NCI-H2081 treated with DMSO at 0.1 percent for 48 hours (cell line): ENCODE measurements around the gene FAM236C.
"Not testable (repeated sequence)": the region's sequence is repeated elsewhere in the genome, so short reads cannot be mapped to it uniquely, and the experiment has no call there.

Experiments
- DNase-seq: peaks from one replicate; lab custom pipeline; 2025; lab: John Stamatoyannopoulos, UW

FAM236C gene

DNA sequence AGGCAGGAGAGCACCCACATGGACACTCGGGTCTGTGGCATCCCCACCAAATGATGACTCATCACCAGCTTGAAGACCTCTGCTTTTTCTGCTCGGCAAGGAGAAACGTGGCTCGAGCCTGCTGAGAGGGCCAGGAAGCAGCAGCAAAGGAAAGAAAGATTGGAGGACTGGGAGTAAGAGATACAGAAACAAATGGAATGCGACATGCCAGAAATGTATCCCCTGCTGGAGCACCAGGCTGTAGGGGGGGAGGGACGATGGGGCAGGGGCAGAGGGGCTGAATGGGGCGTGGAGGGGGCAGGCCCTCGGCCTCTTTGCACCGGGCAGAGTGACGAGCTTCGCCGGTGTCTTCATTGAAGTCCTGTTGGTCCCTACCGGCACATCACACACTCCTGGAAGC, at the start of gene FAM236C:
Gene FAM236C (plus strand): TSS at position 301 of the 400 bp plus-strand sequence. CDS start 100 bp downstream, outside the sequence.
- DNase-seq, result not testable (repeated sequence)

DNA sequence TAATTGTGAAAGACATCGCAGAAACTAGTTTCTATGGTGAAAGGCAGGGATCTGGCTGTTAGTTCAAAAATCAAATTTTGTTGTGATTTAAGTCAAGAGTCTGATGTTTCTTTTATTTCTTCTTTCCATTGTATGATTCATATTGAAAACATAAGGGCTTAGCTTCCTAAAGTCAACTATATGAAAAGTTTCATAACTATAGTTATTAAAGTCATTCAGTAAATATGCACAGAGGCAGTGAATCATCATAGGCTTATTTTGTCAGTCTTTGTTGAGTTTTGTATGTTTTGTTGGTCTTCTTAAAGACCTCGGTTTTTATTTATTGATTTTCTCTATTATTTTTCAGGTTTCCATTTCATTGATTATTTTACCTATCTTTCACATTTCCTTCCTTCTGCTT, 29.5 kb upstream of the FAM236C start:
- not testable (repeated sequence) for DNase-seq

DNA sequence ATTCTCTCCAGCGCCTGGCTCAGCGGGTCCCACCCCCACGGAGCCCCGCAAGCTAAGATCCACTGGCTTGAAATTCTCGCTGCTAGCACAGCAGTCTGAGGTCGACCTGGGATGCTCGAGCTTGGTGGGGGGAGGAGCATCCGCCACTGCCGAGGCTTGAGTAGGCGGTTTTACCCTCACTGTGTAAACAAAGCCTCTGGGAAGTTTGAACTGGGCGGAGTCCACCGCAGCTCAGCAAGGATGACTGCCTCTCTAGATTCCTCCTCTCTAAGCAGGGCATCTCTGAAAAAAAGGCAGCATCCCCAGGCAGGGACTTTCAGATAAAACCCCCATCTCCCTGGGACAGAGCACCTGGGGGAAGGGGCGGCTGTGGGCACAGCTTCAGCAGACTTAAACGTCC, 22.7 kb upstream of the FAM236C start:
- not testable (repeated sequence) for DNase-seq

DNA sequence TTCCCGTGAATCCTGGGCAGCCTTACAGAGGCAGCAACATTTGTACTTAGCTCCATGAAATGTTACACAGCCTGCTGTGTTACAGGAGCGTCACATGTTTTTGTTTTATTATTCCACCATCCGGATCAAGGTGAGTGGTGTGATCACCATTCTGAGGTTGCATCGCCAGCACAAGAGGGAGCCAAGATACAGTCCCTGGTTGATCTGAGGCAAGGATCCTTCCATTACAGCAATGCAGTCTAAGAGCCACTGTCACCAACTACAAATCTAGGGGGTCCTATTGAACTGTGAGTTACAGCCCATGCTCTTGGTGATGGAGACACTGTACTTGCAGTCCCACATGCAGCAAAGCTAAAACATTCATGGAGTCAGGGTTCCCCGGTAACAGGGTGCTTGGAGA, 3.7 kb downstream of the FAM236C start:
- not testable (repeated sequence) for DNase-seq

DNA sequence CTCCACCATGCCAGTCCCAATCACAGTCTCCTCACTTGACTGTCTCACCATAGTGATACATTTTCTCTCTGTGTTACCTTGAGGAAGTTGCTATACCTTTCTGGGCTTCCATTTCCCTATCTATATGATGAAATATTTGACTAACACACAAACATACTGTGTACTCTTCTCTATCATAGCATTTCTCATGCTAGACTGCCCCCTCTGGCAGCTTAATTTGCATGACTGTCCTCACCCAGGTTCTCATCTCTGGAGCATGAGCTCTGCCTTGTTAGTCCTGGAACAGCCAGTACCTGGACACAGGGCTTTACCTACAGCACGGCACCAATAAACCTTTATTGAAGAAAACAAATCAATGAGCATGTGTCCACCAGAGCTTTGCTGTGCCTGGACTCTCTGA, 19.9 kb downstream of the FAM236C start:
- not testable (repeated sequence) for DNase-seq

DNA sequence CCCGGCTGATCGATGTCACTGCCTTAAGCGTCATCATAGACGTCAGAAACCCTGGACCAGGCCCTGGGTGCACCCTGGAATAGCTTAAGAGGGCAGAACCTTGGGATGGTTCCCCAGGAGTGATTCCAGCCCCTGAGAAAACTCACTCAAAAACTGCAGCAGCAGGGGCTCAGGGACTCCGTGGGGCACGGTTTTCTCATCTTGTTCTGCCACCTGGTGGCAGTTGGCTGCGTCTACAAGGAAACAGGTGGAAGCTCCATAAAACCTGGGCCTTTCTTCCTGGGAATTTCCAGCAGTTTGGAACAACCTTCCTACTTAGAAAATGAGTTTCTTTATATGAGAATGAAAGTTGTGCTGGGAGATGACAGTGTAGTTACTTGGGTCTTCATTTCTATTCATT, 24.0 kb downstream of the FAM236C start:
- not testable (repeated sequence) for DNase-seq

DNA sequence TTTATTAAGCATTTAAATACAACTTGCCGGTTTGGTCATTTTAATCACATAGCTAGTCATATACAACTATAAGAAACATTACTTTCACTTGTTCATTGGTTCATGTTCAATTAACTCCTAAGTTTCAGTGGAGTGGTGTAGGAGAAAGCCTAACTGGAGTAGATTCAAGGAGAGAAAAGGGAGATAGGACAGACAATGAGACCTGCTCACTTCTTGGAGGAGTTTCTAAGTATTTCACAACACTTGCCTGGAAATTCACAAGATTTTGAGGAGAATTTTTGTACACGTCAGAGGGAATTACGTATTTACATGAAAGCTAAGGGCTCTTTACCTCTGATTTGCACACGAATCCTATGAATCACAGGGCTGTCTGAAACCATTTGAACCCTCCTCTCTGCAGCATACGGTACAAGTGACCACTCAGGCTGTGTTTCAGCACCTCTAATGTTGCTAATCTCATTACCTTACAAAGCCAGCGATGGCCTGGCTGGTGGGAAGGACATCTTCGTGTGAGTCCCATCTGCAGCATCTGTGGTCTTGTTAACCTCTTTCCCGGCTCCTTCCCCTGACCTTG, 24.6 kb downstream of the FAM236C start:
- DNase-seq, result not testable (repeated sequence)

DNA sequence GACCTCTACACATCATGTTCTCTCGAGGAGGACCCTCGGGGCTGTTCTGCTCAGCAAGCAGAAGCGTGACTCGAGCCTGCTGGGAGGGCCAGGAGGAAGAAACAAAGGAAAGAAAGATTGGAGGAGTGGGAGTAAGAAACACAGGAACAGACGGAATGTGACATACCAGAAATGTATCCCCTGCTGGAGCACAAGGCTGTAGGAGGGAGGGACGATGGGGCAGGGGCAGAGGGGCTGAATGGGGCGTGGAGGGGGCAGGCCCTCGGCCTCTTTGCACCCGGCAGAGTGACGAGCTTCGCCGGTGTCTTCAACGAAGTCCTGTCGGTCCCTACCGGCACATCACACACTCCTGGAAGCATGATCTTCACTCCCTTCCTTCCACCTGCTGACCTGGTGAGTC, 25.5 kb downstream of the FAM236C start, which contains the start of gene FAM236A:
Gene FAM236A (plus strand): TSS at position 301 of the 400 bp plus-strand sequence. CDS start 57 bp downstream, at position 358.
- not testable (repeated sequence) for DNase-seq

DNA sequence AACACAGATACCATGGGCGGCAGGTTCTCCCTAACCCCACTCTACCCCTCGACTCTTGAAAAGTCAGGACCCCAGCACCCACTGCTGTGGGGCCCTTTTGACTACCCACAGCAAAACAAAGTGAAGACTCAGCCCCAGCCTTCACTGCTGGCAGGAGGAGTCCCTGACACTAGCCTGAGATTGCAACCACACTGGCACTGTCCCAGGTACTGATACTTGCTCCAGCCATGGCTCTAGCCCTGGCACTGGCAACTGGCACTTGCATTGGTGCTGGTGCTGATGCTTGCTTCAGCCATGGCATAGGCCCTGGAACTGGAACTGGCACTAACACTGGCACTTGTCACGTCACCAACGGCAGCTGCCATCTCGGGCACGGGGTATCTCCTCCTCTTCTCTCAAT, 29.9 kb downstream of the FAM236C start:
- DNase-seq, result not testable (repeated sequence)

DNA sequence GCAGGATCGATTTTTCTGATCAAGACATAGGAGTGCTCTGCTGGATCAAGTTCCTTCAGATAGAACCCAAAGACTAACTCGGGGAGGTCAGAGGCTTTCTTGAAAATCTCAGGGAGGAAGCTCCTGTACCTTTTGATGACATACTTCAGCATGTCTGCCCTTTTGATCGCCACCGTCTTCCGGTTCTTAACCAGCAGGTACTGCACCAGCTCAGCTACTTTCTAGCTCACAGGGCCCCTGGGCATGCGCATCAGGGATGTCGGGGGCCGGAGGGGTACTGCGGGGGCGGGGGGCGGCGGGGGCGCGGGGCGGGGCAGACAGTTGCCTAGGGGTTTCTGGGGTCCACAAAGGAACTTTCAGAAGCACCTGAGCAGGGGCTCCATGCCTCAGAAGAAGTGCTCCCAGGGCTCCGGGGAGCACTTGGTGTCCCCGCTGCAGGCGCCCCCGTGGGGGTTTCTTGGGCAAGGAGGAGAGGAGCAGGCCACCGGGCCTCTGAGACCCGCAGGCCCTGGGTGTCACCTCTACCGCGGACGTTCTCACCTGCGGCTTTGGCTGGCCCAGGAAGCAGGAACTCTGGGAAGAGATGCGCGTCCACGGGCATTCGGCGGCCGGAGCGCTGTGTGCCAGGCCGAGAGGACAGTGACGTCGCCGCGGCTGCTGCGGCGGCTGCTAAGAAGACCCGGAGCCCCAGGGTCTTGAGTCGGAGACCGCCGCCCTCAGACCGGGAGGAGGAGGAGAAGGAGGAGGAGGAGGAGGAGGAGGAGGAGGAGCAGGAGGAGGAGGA, 30.8 kb downstream of the FAM236C start:
- not testable (repeated sequence) for DNase-seq

DNA sequence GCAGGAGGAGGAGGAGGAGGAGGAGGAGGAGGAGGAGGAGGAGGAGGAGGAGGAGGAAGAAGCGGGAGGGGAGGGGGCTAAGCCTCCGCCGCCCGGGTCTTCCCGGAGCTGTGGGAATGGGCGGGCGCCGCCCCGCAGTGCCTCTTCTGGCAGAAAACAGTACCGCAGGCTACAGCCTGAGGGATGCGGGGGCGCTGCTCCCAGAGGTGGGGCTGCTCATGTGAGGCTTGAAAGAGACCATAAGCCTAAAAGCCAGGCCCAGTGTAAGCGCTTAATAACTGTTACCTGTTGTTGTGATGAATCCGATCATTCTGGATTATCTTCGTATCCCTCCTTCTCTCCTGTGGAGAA, 31.4 kb downstream of the FAM236C start, which contains the start of gene DMRTC1:
Gene DMRTC1 (minus strand): TSS at position 19 of the 351 bp plus-strand sequence. CDS start 68,143 bp downstream, outside the sequence.
- DNase-seq, result not testable (repeated sequence)

DNA sequence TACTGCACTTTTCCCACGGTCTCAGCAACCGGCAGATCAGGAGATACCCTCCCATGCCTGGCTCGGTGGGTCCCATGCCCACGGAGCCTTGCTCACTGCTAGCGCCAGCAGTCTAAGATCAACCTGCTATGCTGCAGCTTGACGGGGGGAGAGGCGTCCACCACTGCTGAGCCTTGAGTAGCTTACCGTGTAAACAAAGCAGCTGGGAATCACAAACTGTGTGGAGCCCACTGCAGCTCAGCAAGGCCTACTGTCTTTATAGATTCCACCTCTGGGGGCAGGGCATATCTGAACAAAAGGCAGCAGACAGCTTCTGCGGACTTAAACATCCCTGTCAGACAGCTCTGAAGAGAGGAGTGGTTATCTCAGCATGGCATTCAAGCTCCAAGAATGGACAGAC, 47.6 kb downstream of the FAM236C start:
- not testable (repeated sequence) for DNase-seq
